Psoas muscle (tissue), 8 donors: ENCODE measurements around the gene HTD2. TPM values are rescaled to one million over a fixed set of nuclear protein-coding genes. Genes with fewer than 3 reads are reported as not detected.

Experiments used
- ATAC-seq, 4 donors: fragments of 200-7000 bp; cut with Tn5 transposase; one replicate each; pipeline ENCODE4 v1.9.1; 2020; ENCODE audit warnings: moderate library complexity in 3 of 4, mild to moderate bottlenecking in 2 of 4
- DNase-seq, 2 donors: peaks; one replicate each; pipeline ENCODE4 v3.0.0-alpha.2; 2020
- H3K27ac ChIP-seq: fragments of 200-600 bp; one replicate; pipeline ENCODE4 v1.8.0; 2022
- H3K27me3 ChIP-seq, 3 donors: fragments of 200-600 bp in 1 of 3; one replicate each; pipeline versions ENCODE4 v1.6.1 to v1.8.0; 2013 to 2022; ENCODE audit warnings: low read length in 2 of 3, mild to moderate bottlenecking in 2 of 3, moderate library complexity in 1 of 3; ENCODE audit not compliant: insufficient read depth in 3 of 3
- H3K36me3 ChIP-seq, 2 donors: fragments of 200-600 bp in 1 of 2; one replicate each; pipeline versions ENCODE4 v1.6.1 to v1.8.0; 2013 to 2022; ENCODE audit warnings: low read depth in 1 of 2, mild to moderate bottlenecking in 1 of 2, moderate library complexity in 1 of 2; ENCODE audit not compliant: insufficient read depth in 1 of 2
- H3K4me1 ChIP-seq: fragments of 200-600 bp; one replicate; pipeline ENCODE4 v1.8.0; 2022
- H3K4me3 ChIP-seq: fragments of 200-600 bp; one replicate; pipeline ENCODE4 v1.8.0; 2022; ENCODE audit warnings: mild to moderate bottlenecking
- H3K9me3 ChIP-seq: fragments of 200-600 bp; one replicate; pipeline ENCODE4 v1.8.0; 2022
- WGBS, 3 donors: extraction: QIAGEN DNeasy Blood & Tissue Kit; methylation state at CpG; one replicate each; pipeline versions ENCODE4 v1.1.6 to v1.1.7; 2013; 5-methylcytosine and 5-hydroxymethylcytosine counted together
- intact Hi-C, 2 donors: fragments of 100-400 bp; cut with DNase I; formaldehyde crosslinking; loops; one replicate each; pipeline versions ENCODE4 v1.11.0 to v1.14.2; 2022
- polyA plus RNA-seq, 3 donors: library from polyadenylated mRNA; stranded (reverse); fragments of 200-250 nt; gene quantifications; one replicate each; pipeline ENCODE4 v1.2.3, GENCODE V29; 2013
- total RNA-seq, 4 donors: library from RNA; stranded (reverse); fragmentation: NEBNext Ultra II Directional in 2 of 4; extraction: Animal tissue kit (Norgen Biotek cat#: 25700) in 2 of 4; gene quantifications; one replicate each; pipeline versions ENCODE4 v1.2.1 to v1.2.4, GENCODE V29; 2021 to 2023
- TF ChIP-seq, protein P1 (sequence below): fragments of 200-600 bp; IDR thresholded peaks from one replicate; pipeline ENCODE4 v1.8.0; 2022; ENCODE audit warnings: antibody characterized with exemption
- donor health status: healthy with polysubstance abuse.
- donor health status: DM: no; HTN: no; CAD: no; lungs with moderate emphysema.
- donor health status: Bipolar disorder and iron deficiency.
- donor health status: healthy.
- donor health status: DM: yes; HTN: yes; CAD: no.
- donor health status: DM: no; HTN: no; CAD: no.
- donor health status: DM: no; HTN: no; CAD: no.
- donor health status: DM: yes; HTN: yes; CAD: no.

The HTD2 gene
- total and polyA plus RNA-seq, 7 donors: 10.9 to 37.0 (median 15.7) TPM

DNA sequence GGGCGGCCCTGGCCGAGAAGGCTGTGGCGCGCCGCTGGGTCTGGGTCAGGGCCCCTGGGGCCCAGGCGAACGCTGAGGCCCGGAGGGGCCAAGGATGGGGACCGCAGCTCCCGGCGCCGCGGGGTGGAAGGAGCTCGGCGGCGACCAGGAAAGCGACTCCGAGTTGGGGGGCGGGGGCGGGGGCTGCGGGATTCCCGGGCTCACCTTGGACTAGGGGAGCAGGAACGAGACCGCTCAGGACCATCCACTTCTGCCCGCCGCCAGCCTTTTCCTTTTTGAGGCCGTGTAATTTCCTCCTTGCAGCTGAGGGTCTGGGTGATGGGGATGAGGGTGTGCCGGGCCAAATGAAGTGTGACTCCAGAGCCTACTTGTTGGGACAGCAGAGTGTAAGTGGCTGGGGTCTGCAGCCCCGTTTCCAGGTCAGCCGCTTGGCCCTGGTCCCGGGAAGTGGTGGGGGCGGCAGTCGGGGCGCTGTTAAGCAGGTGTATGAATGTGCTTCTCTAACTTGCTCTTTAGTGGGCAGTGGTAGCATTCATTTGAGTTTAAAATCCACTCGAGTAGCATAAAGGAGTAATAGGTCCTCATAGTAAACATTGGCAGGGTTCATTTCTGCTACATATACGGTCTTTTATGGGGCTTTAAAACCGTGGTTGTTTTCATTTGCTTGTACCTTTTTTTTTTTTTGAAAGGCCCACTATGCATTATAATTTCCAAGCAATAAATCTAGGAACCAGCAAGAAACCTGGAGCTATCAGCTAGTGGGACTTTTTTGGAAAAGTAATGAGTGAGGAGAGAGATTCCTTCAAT, 27.1 kb downstream of the HTD2 start:
- Histone ChIP-seq H3K4me3 (peak overlapping the region; percentile 70), H3K27ac (peak overlapping the region; percentile 43), H3K9me3 (no peaks in the 10 kb centered on the region), H3K36me3 (no peaks in the 10 kb centered on the region), H3K27me3 (no peaks in the 10 kb centered on the region), H3K4me1 (peaks cover 26% of the 10 kb centered on the region)
- TF ChIP-seq, protein P1, sequence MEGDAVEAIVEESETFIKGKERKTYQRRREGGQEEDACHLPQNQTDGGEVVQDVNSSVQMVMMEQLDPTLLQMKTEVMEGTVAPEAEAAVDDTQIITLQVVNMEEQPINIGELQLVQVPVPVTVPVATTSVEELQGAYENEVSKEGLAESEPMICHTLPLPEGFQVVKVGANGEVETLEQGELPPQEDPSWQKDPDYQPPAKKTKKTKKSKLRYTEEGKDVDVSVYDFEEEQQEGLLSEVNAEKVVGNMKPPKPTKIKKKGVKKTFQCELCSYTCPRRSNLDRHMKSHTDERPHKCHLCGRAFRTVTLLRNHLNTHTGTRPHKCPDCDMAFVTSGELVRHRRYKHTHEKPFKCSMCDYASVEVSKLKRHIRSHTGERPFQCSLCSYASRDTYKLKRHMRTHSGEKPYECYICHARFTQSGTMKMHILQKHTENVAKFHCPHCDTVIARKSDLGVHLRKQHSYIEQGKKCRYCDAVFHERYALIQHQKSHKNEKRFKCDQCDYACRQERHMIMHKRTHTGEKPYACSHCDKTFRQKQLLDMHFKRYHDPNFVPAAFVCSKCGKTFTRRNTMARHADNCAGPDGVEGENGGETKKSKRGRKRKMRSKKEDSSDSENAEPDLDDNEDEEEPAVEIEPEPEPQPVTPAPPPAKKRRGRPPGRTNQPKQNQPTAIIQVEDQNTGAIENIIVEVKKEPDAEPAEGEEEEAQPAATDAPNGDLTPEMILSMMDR: no peak
- peak in 2 of 4 donors; percentile 14 to 31 for ATAC-seq
- 0 to 1% (median 0%) methylated on average over 22 to 37 of the region's 37 CpGs for WGBS, 3 donors
- DNase-seq: peak in 1 of 2 donors; percentile 58
- intact Hi-C loops: loop anchor here (2.0 to 5.0 kb wide), 2 partner anchors 79 to 159 kb away; partner anchors contain the start of gene KCTD6 (in 2 of the 2)

DNA sequence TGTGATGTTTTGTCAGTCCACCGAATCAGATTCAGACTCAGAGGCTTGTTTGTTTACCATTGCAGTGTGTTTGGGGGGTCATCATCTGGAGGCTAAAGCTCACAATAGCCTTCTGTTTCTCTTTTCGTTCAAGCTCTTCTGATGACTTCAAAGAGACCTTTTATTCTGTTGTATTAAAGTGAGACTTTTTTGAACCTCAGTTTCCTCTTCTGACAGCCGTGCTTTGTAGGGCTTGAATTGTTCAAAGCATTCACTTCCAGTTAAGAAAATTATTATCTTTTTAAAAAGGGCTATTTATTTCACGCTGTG, 27.6 kb downstream of the HTD2 start:
- 30 to 35% (median 33%) methylated on average over 4 of the region's 4 CpGs for WGBS, 3 donors
- Histone ChIP-seq H3K27ac (peak overlapping the region; percentile 43), H3K36me3 (no peaks in the 10 kb centered on the region), H3K27me3 (no peaks in the 10 kb centered on the region), H3K4me3 (peak overlapping the region; percentile 70), H3K4me1 (peaks cover 26% of the 10 kb centered on the region), H3K9me3 (no peaks in the 10 kb centered on the region)
- no peak for DNase-seq
- ATAC-seq: no peak
- TF ChIP-seq, protein P1: no peak
- intact Hi-C loops: loop anchor here in 1 of 2 donors (5.0 kb wide), 1 partner anchor 78 kb away; no protein-coding TSS in a partner anchor

DNA sequence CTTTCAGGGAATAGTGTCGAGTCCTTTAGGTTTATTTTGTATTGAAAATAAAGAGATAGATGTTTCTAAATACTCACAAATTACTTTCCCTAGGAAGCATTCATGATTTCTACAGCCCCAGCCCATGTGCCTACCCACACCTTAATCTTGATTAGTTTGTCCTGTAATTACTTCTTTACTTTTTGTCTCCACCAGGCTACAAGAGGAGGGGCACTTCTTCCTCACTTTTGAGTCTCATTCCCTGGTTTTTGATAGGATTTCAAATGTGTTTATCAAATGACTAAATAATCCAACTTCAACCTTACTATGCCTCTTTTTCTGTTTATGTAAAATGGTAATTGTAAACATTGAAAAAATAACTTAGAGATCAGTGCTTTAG, 28.2 kb downstream of the HTD2 start:
- ATAC-seq: no peak

DNA sequence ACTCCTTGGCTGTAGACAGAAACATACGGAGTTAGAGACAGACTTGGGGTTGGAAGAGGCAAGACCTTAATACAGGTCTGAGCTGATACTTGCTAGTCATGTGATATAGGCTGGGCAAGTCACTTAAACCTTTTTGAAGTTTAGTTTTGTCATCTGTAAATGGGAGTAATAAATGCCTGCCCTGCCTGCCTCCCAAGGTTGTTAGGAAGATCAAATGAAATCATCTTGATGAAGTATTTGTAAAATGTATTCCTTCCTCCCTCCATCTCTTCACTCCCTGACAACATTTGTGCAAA, 29.3 kb downstream of the HTD2 start:
- no peaks in the 10 kb centered on the region for H3K27me3 ChIP-seq
- H3K36me3 ChIP-seq: peaks cover 0 to 3% of the 10 kb centered on the region in 2 donors
- DNase-seq (no peak), ATAC-seq (no peak)
- 40 to 59% (median 50%) methylated on average over 1 of the region's 1 CpG for WGBS, 3 donors
- H3K27ac ChIP-seq: peak overlapping the region; percentile 50
- intact Hi-C loops: loop anchor here in 1 of 2 donors (5.0 kb wide), 1 partner anchor 52 kb away; no protein-coding TSS in a partner anchor
- H3K9me3 ChIP-seq: no peaks in the 10 kb centered on the region
- peak overlapping the region; percentile 25 for H3K4me3 ChIP-seq
- TF ChIP-seq, protein P1: no peak
- H3K4me1 ChIP-seq: peaks cover 26% of the 10 kb centered on the region

More for the DNA sequence above, 28.2 kb downstream of the HTD2 start:
- no peak for DNase-seq
- TF ChIP-seq, protein P1: no peak
- Histone ChIP-seq H3K4me3 (peak overlapping the region; percentile 70), H3K9me3 (no peaks in the 10 kb centered on the region), H3K36me3 (no peaks in the 10 kb centered on the region), H3K4me1 (peaks cover 26% of the 10 kb centered on the region), H3K27ac (peak overlapping the region; percentile 43), H3K27me3 (no peaks in the 10 kb centered on the region)
- intact Hi-C loops: loop anchor here in 1 of 2 donors (5.0 kb wide), 1 partner anchor 78 kb away; no protein-coding TSS in a partner anchor
- 81 to 90% (median 84%) methylated on average over 1 of the region's 1 CpG for WGBS, 3 donors
